AG09309 (cell line): ENCODE results near the gene COL23A1.

ENCODE experiments used
- DNase-seq: peaks from one replicate; pipeline ENCODE4 v3.0.0-alpha.2; 2010; ENCODE audit warnings: low read depth
- H3K4me3 ChIP-seq: 2 replicates; pipeline ENCODE4 v1.5.1; 2011; ENCODE audit warnings: mild to moderate bottlenecking, low read depth, low read length, moderate library complexity; ENCODE audit not compliant: control insufficient read depth
- TF ChIP-seq, protein P1 (sequence below): IDR thresholded peaks from 2 replicates; pipeline ENCODE4 v1.5.1; 2011; ENCODE audit warnings: mild to moderate bottlenecking, low read depth, low read length, inconsistent platforms; ENCODE audit not compliant: insufficient read depth, control insufficient read depth; ENCODE audit errors: missing control alignments

The COL23A1 gene

DNA sequence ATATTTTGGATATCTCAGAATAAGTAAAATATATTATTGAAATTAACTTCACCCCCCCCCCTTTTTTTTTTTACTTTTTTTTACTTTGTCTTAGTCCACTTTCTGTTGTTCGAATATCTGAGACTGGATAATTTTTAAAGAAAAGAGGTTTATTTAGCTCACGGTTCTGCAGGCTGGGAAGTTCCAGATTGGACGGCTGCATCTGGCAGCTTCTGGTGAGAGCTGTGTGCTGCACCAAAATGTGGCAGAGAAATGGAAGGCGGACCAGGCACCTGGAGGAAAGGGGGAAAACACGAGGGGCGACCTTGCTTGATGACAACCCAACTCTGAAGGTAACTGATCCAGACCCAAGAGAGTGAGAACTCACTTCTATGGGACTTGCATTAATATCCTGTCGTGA is 397.4 kb downstream of the COL23A1 start:
- TF ChIP-seq, protein P1, sequence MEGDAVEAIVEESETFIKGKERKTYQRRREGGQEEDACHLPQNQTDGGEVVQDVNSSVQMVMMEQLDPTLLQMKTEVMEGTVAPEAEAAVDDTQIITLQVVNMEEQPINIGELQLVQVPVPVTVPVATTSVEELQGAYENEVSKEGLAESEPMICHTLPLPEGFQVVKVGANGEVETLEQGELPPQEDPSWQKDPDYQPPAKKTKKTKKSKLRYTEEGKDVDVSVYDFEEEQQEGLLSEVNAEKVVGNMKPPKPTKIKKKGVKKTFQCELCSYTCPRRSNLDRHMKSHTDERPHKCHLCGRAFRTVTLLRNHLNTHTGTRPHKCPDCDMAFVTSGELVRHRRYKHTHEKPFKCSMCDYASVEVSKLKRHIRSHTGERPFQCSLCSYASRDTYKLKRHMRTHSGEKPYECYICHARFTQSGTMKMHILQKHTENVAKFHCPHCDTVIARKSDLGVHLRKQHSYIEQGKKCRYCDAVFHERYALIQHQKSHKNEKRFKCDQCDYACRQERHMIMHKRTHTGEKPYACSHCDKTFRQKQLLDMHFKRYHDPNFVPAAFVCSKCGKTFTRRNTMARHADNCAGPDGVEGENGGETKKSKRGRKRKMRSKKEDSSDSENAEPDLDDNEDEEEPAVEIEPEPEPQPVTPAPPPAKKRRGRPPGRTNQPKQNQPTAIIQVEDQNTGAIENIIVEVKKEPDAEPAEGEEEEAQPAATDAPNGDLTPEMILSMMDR = no peak
- H3K4me3 ChIP-seq = no peak overlapping the region
- DNase-seq = no peak

- TF ChIP-seq, protein P1 = no peak
- H3K4me3 ChIP-seq = no peak overlapping the region
- no peak for DNase-seq
These were observed 397.9 kb downstream of the COL23A1 start for GRCh38 chr5:178192244-178192643.

- no peak overlapping the region for H3K4me3 ChIP-seq
- TF ChIP-seq, protein P1 = no peak
- no peak for DNase-seq
These were observed 398.5 kb downstream of the COL23A1 start for GRCh38 chr5:178191661-178192060.

DNA sequence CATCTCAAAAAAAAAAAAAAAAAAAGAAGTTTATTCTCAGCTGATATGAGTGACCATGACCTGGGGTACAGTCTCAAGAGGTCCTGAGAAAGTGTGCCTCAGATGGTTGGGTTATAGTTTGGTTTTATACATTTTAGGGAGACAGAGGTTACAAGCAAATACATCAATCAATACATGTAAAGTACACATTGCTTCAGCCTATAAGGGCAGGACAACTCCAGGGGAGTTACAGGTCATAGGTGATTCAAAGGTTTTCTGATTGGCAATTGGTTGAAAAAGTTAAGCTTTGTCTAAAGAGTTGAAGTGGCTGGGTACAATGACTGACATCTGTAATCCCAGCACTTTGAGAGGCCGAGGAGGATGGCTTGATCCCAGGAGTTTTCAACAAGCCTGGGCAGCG is 400.8 kb downstream of the COL23A1 start:
- H3K4me3 ChIP-seq = no peak overlapping the region
- DNase-seq = no peak
- TF ChIP-seq, protein P1 = no peak
